ENCODE data around the gene PI4K2A. TPM values are rescaled to one million over a fixed set of nuclear protein-coding genes. Genes with fewer than 3 reads are reported as not detected.

The PI4K2A gene
- total and polyA plus RNA-seq, 2 of the 13 experiments (the other 11 are each of a cell fraction or from before 2014, with no cell fraction given) = 10.9 to 14.3 TPM

DNA sequence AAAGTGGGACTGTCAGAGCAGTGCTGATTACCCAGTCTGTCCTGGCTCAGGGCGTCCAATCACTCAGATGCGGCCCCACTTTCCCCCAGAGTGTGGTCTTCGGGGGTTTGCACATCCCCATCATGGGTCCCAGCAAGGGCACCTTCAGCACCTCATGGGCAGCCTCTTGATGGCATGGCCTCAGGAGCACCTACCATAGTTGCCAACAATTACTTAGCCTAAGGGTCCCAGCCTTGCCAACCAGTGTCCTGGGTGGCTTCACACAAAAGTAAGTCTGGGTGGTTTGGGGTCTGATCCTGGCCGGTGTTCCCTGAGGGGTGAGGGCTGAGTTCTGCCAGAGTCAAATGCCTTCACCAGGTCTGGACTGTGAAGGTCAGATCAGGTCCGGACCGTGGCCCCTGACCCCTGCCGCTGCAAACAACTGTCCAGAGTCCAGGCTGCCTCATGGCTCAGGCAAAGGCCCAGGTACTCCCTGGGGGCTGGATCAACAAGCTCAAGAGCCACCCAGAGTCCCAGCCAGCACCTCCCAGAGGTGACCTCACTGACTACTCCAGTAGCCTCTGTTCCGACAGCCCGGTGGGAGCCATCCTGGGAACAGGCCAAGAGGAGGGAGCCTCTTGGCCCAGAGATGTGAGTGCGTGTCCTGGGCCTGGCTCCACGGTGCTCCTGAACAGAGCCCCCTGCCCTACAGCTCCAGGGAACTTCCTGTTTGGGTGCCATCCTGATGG is 66.8 kb downstream of the PI4K2A start (continued):
- TF ChIP-seq, protein P1, sequence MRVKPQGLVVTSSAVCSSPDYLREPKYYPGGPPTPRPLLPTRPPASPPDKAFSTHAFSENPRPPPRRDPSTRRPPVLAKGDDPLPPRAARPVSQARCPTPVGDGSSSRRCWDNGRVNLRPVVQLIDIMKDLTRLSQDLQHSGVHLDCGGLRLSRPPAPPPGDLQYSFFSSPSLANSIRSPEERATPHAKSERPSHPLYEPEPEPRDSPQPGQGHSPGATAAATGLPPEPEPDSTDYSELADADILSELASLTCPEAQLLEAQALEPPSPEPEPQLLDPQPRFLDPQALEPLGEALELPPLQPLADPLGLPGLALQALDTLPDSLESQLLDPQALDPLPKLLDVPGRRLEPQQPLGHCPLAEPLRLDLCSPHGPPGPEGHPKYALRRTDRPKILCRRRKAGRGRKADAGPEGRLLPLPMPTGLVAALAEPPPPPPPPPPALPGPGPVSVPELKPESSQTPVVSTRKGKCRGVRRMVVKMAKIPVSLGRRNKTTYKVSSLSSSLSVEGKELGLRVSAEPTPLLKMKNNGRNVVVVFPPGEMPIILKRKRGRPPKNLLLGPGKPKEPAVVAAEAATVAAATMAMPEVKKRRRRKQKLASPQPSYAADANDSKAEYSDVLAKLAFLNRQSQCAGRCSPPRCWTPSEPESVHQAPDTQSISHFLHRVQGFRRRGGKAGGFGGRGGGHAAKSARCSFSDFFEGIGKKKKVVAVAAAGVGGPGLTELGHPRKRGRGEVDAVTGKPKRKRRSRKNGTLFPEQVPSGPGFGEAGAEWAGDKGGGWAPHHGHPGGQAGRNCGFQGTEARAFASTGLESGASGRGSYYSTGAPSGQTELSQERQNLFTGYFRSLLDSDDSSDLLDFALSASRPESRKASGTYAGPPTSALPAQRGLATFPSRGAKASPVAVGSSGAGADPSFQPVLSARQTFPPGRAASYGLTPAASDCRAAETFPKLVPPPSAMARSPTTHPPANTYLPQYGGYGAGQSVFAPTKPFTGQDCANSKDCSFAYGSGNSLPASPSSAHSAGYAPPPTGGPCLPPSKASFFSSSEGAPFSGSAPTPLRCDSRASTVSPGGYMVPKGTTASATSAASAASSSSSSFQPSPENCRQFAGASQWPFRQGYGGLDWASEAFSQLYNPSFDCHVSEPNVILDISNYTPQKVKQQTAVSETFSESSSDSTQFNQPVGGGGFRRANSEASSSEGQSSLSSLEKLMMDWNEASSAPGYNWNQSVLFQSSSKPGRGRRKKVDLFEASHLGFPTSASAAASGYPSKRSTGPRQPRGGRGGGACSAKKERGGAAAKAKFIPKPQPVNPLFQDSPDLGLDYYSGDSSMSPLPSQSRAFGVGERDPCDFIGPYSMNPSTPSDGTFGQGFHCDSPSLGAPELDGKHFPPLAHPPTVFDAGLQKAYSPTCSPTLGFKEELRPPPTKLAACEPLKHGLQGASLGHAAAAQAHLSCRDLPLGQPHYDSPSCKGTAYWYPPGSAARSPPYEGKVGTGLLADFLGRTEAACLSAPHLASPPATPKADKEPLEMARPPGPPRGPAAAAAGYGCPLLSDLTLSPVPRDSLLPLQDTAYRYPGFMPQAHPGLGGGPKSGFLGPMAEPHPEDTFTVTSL (CRISPR knock-in tag; IDR thresholded peaks at IDR 0.05; ENCODE audit: borderline replicate concordance) = peak; percentile 41; the same call in 1 of the 2 replicates
- TF ChIP-seq HNF4A (CRISPR knock-in tag; IDR thresholded peaks at IDR 0.05) = peak; percentile 98
- TF ChIP-seq ZNF616 (CRISPR knock-in tag; IDR thresholded peaks at IDR 0.05; ENCODE audit: low read depth) = no peak
- no peak for TF ChIP-seq ZNF441 (CRISPR knock-in tag; IDR thresholded peaks at IDR 0.05; ENCODE audit: borderline replicate concordance)
- 0 out of 2 replicates have a peak, but pooled peaks have one; percentile 55 for TF ChIP-seq ZNF724P (CRISPR knock-in tag; IDR thresholded peaks at IDR 0.05; ENCODE audit: borderline replicate concordance)
- TF ChIP-seq GATAD2A (CRISPR knock-in tag; IDR thresholded peaks at IDR 0.05) = peak; percentile 69
- no peak for TF ChIP-seq ZFAT (CRISPR knock-in tag; conservative IDR thresholded peaks at IDR 0.05)
- peak; percentile 49 for TF ChIP-seq ASH2L (IDR thresholded peaks at IDR 0.05; ENCODE audit: insufficient read length, low read depth, low read length)
- TF ChIP-seq, protein P2, sequence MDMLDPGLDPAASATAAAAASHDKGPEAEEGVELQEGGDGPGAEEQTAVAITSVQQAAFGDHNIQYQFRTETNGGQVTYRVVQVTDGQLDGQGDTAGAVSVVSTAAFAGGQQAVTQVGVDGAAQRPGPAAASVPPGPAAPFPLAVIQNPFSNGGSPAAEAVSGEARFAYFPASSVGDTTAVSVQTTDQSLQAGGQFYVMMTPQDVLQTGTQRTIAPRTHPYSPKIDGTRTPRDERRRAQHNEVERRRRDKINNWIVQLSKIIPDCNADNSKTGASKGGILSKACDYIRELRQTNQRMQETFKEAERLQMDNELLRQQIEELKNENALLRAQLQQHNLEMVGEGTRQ (IDR thresholded peaks at IDR 0.05; ENCODE audit: low read depth, low read length) = no peak
- TF ChIP-seq, protein P2 (CRISPR knock-in tag; IDR thresholded peaks at IDR 0.05; ENCODE audit: borderline replicate concordance) = no peak
- TF ChIP-seq SOX6 (IDR thresholded peaks at IDR 0.05) = no peak
- peak; percentile 74 for TF ChIP-seq SOX6 (CRISPR knock-in tag; IDR thresholded peaks at IDR 0.05)
- no peak for TF ChIP-seq ZC3H4 (CRISPR knock-in tag; IDR thresholded peaks at IDR 0.05; ENCODE audit: borderline replicate concordance)
- TF ChIP-seq, protein P3, sequence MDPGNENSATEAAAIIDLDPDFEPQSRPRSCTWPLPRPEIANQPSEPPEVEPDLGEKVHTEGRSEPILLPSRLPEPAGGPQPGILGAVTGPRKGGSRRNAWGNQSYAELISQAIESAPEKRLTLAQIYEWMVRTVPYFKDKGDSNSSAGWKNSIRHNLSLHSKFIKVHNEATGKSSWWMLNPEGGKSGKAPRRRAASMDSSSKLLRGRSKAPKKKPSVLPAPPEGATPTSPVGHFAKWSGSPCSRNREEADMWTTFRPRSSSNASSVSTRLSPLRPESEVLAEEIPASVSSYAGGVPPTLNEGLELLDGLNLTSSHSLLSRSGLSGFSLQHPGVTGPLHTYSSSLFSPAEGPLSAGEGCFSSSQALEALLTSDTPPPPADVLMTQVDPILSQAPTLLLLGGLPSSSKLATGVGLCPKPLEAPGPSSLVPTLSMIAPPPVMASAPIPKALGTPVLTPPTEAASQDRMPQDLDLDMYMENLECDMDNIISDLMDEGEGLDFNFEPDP (CRISPR knock-in tag; conservative IDR thresholded peaks at IDR 0.05) = no peak
- TF ChIP-seq ZSCAN21 (CRISPR knock-in tag; IDR thresholded peaks at IDR 0.05; ENCODE audit: borderline replicate concordance) = peak; percentile 64; the same call in 1 of the 2 replicates
- TF ChIP-seq, protein P4, sequence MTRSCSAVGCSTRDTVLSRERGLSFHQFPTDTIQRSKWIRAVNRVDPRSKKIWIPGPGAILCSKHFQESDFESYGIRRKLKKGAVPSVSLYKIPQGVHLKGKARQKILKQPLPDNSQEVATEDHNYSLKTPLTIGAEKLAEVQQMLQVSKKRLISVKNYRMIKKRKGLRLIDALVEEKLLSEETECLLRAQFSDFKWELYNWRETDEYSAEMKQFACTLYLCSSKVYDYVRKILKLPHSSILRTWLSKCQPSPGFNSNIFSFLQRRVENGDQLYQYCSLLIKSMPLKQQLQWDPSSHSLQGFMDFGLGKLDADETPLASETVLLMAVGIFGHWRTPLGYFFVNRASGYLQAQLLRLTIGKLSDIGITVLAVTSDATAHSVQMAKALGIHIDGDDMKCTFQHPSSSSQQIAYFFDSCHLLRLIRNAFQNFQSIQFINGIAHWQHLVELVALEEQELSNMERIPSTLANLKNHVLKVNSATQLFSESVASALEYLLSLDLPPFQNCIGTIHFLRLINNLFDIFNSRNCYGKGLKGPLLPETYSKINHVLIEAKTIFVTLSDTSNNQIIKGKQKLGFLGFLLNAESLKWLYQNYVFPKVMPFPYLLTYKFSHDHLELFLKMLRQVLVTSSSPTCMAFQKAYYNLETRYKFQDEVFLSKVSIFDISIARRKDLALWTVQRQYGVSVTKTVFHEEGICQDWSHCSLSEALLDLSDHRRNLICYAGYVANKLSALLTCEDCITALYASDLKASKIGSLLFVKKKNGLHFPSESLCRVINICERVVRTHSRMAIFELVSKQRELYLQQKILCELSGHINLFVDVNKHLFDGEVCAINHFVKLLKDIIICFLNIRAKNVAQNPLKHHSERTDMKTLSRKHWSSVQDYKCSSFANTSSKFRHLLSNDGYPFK (CRISPR knock-in tag; IDR thresholded peaks at IDR 0.05; ENCODE audit: borderline replicate concordance) = peak; percentile 24; the same call in 1 of the 2 replicates
- TF ChIP-seq ZNF792 (CRISPR knock-in tag; IDR thresholded peaks at IDR 0.05) = 0 out of 2 replicates have a peak, but pooled peaks have one; percentile 25
